ENCODE results near the gene ZNF611.
A peak's percentile ranks its signal among the peaks of the same experiment; 100 is the strongest.
"Not testable (repeated sequence)": the region's sequence is repeated elsewhere in the genome, so short reads cannot be mapped to it uniquely, and the experiment has no call there.

The ZNF611 gene

GRCh38 chr19:52690369-52691214 is 44.3 kb downstream of the ZNF611 start:
- peak; percentile 77 for FAIRE-seq

GRCh38 chr19:52689843-52690368 is 44.9 kb downstream of the ZNF611 start:
- FAIRE-seq: no peak
- TF ChIP-seq POU2F2 (IDR thresholded peaks at IDR 0.05; ENCODE audit: low read depth, low read length) (no peak), TAF1 (IDR thresholded peaks at IDR 0.05; ENCODE audit: low read depth, low read length) (no peak), POLR2AphosphoS5 (IDR thresholded peaks at IDR 0.05; ENCODE audit: low read depth, low read length) (no peak), SPI1 (IDR thresholded peaks at IDR 0.05; ENCODE audit: low read depth, low read length) (no peak), POLR2A (IDR thresholded peaks at IDR 0.05; ENCODE audit: low read depth, low read length) (no peak), PAX5 (IDR thresholded peaks at IDR 0.05; ENCODE audit: insufficient read depth, low read length, severe bottlenecking) (no peak)
- DNase-seq (ENCODE audit: insufficient read length, low spot score): no peak

More at GRCh38 chr19:52690369-52691214, 44.3 kb downstream of the ZNF611 start:
- DNase-seq (ENCODE audit: insufficient read length, low spot score): peak; percentile 79
- TF ChIP-seq POLR2AphosphoS5 (IDR thresholded peaks at IDR 0.05; ENCODE audit: low read depth, low read length) (0 out of 2 replicates have a peak, but pooled peaks have one; percentile 37), PAX5 (IDR thresholded peaks at IDR 0.05; ENCODE audit: insufficient read depth, low read length, severe bottlenecking) (no peak)

GRCh38 chr19:52688925-52689796 is 45.7 kb downstream of the ZNF611 start:
- not testable (repeated sequence) for DNase-seq (ENCODE audit: insufficient read length, low spot score); FAIRE-seq

GRCh38 chr19:52688335-52688734 is 46.5 kb downstream of the ZNF611 start:
- DNase-seq (ENCODE audit: insufficient read length, low spot score): no peak
- TF ChIP-seq SPI1 (IDR thresholded peaks at IDR 0.05; ENCODE audit: low read depth, low read length): no peak
- no peak for FAIRE-seq

GRCh38 chr19:52687684-52688083 is 47.2 kb downstream of the ZNF611 start:
- FAIRE-seq: no peak
- no peak for DNase-seq (ENCODE audit: insufficient read length, low spot score)
- TF ChIP-seq TAF1 (IDR thresholded peaks at IDR 0.05; ENCODE audit: low read depth, low read length) (no peak), POLR2A (IDR thresholded peaks at IDR 0.05; ENCODE audit: low read depth, low read length) (no peak), PAX5 (IDR thresholded peaks at IDR 0.05; ENCODE audit: insufficient read depth, low read length, severe bottlenecking) (no peak), SPI1 (IDR thresholded peaks at IDR 0.05; ENCODE audit: low read depth, low read length) (no peak), POU2F2 (IDR thresholded peaks at IDR 0.05; ENCODE audit: low read depth, low read length) (no peak), POLR2AphosphoS5 (IDR thresholded peaks at IDR 0.05; ENCODE audit: low read depth, low read length) (no peak)

- FAIRE-seq (no peak), DNase-seq (ENCODE audit: insufficient read length, low spot score) (no peak)
- TF ChIP-seq POLR2A (IDR thresholded peaks at IDR 0.05; ENCODE audit: low read depth, low read length): no peak
- TF ChIP-seq TAF1 (IDR thresholded peaks at IDR 0.05; ENCODE audit: low read depth, low read length): no peak
- TF ChIP-seq PAX5 (IDR thresholded peaks at IDR 0.05; ENCODE audit: insufficient read depth, low read length, severe bottlenecking): no peak
- TF ChIP-seq POLR2AphosphoS5 (IDR thresholded peaks at IDR 0.05; ENCODE audit: low read depth, low read length): no peak
- no peak for TF ChIP-seq POU2F2 (IDR thresholded peaks at IDR 0.05; ENCODE audit: low read depth, low read length)
- no peak for TF ChIP-seq SPI1 (IDR thresholded peaks at IDR 0.05; ENCODE audit: low read depth, low read length)
These were observed 49.0 kb downstream of the ZNF611 start for GRCh38 chr19:52685811-52686210.

GRCh38 chr19:52681216-52681615 is 53.6 kb downstream of the ZNF611 start:
- not testable (repeated sequence) for FAIRE-seq; DNase-seq (ENCODE audit: insufficient read length, low spot score)

- TF ChIP-seq POLR2AphosphoS5 (IDR thresholded peaks at IDR 0.05; ENCODE audit: low read depth, low read length): no peak
- no peak for TF ChIP-seq SPI1 (IDR thresholded peaks at IDR 0.05; ENCODE audit: low read depth, low read length)
- TF ChIP-seq TAF1 (IDR thresholded peaks at IDR 0.05; ENCODE audit: low read depth, low read length): no peak
- no peak for TF ChIP-seq PAX5 (IDR thresholded peaks at IDR 0.05; ENCODE audit: insufficient read depth, low read length, severe bottlenecking)
- TF ChIP-seq POLR2A (IDR thresholded peaks at IDR 0.05; ENCODE audit: low read depth, low read length): no peak
- no peak for TF ChIP-seq POU2F2 (IDR thresholded peaks at IDR 0.05; ENCODE audit: low read depth, low read length)
- FAIRE-seq (no peak), DNase-seq (ENCODE audit: insufficient read length, low spot score) (no peak)
These were observed 55.2 kb downstream of the ZNF611 start for GRCh38 chr19:52679598-52679997.

- FAIRE-seq; DNase-seq (ENCODE audit: insufficient read length, low spot score): not testable (repeated sequence)
These were observed 59.6 kb downstream of the ZNF611 start for GRCh38 chr19:52675239-52675638.

GRCh38 chr19:52673014-52673413 is 61.8 kb downstream of the ZNF611 start:
- FAIRE-seq: no peak
- TF ChIP-seq TAF1 (IDR thresholded peaks at IDR 0.05; ENCODE audit: low read depth, low read length): no peak
- no peak for TF ChIP-seq POU2F2 (IDR thresholded peaks at IDR 0.05; ENCODE audit: low read depth, low read length)
- no peak for TF ChIP-seq POLR2A (IDR thresholded peaks at IDR 0.05; ENCODE audit: low read depth, low read length)
- no peak for TF ChIP-seq SPI1 (IDR thresholded peaks at IDR 0.05; ENCODE audit: low read depth, low read length)
- no peak for TF ChIP-seq PAX5 (IDR thresholded peaks at IDR 0.05; ENCODE audit: insufficient read depth, low read length, severe bottlenecking)
- no peak for TF ChIP-seq POLR2AphosphoS5 (IDR thresholded peaks at IDR 0.05; ENCODE audit: low read depth, low read length)
- no peak for DNase-seq (ENCODE audit: insufficient read length, low spot score)

All from GM12891 (cell line).